ENCODE data around the gene ALKBH2.

The ALKBH2 gene

DNA sequence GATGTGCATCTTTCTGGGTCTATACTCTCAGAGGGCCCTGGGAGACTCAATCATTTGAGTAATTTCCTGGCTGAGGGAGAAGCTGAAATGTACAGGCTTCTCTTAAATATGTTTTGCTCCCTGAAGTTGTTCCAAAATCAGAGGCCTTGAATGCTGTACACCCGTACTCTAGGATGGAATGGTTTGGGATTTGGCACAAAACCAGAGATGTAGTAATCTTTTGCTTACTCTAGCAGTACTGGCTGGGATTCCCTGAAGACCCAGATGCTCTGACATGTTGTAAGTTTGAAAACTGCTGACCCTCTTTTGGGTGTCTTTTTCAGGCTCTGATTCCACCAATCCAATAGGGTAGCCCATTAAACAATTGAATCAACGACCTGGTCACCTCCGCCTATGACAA is 33.5 kb upstream of the ALKBH2 start:
- Histone ChIP-seq H3K4me1 (ENCODE audit: control insufficient read depth, insufficient read depth, low read length) (no peaks in the 10 kb centered on the region), H3K27me3 (ENCODE audit: control insufficient read depth, insufficient read depth, low read length) (no peaks in the 10 kb centered on the region), H3K27ac (ENCODE audit: low read depth, low read length) (no peak overlapping the region), H3K9me3 (ENCODE audit: control insufficient read depth, insufficient read depth, low read length) (no peaks in the 10 kb centered on the region), H3K36me3 (ENCODE audit: control insufficient read depth, insufficient read depth, low read length) (no peaks in the 10 kb centered on the region), H3K9ac (ENCODE audit: low read depth, low read length) (no peak overlapping the region), H3K4me3 (ENCODE audit: low read depth, low read length) (no peak overlapping the region)

GRCh38 chr12:109125791-109126190 is 32.5 kb upstream of the ALKBH2 start:
- Histone ChIP-seq H3K4me1 (ENCODE audit: control insufficient read depth, insufficient read depth, low read length) (no peaks in the 10 kb centered on the region), H3K36me3 (ENCODE audit: control insufficient read depth, insufficient read depth, low read length) (no peaks in the 10 kb centered on the region), H3K9ac (ENCODE audit: low read depth, low read length) (no peak overlapping the region), H3K4me3 (ENCODE audit: low read depth, low read length) (no peak overlapping the region), H3K27ac (ENCODE audit: low read depth, low read length) (no peak overlapping the region), H3K27me3 (ENCODE audit: control insufficient read depth, insufficient read depth, low read length) (no peaks in the 10 kb centered on the region), H3K9me3 (ENCODE audit: control insufficient read depth, insufficient read depth, low read length) (no peaks in the 10 kb centered on the region)

DNA sequence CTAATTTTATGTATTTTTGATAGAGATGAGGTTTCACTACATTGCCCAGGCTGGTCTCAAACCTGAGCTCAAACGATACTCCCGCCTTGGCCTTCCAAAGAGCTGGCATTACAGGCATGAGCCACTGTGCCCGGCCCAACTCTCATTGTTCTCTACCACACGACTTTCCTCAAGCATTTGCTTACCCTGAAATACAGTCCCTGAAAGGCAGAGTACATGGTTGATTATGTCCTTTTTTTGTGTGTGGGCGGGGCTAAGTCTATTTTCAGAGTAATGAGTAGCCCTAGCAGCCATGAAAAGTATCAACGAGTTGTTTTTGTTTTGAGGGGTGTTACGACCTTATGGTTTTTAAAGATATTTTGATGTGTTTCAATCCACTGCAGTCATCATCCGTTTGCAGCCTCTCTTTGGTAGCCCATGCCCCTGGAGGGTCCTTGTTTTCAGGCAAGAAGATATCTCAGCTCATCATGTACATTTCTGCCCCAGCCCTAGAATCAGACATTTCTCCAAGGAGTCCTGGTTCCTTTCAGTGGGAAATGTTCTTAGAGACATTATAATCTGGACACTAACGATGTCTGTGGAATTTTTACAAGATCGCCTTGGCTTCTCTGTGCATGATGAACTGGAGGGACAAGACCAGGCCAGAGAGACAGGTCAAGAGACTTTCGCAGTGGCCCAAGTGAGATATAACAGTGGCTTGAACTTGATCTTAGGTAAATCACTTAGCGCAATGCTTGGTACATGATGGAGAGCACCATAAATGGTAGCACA is 31.8 kb upstream of the ALKBH2 start:
- Histone ChIP-seq H3K9me3 (ENCODE audit: control insufficient read depth, insufficient read depth, low read length) (no peaks in the 10 kb centered on the region), H3K36me3 (ENCODE audit: control insufficient read depth, insufficient read depth, low read length) (no peaks in the 10 kb centered on the region), H3K4me3 (ENCODE audit: low read depth, low read length) (no peak overlapping the region), H3K27me3 (ENCODE audit: control insufficient read depth, insufficient read depth, low read length) (no peaks in the 10 kb centered on the region), H3K9ac (ENCODE audit: low read depth, low read length) (no peak overlapping the region), H3K27ac (ENCODE audit: low read depth, low read length) (no peak overlapping the region), H3K4me1 (ENCODE audit: control insufficient read depth, insufficient read depth, low read length) (no peaks in the 10 kb centered on the region)

DNA sequence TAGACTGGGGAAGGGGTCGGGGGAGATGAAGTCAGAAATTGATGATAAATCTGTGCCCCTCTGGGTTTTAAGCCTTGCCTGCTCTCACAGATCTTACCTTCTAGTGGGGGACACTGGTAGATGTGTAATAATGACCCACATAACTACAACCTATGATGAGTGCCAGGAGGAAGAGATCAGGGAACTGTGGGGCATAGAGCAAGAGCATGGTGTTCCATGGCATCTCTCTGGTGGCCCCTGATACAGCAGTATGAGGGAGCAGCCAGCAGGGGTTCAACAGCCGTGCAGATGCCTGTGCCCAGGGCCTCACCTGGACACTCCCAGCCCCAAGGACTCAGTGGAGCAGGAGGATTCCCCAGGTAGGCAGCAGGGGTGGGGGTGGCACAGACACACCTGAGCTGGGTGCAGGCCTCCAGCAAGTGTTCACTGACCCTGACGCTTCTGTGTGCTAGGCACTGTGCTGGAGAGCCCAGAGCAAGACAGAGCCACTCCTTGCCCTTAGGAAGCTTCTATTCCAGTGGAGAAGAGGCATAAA is 28.1 kb upstream of the ALKBH2 start:
- Histone ChIP-seq H3K4me3 (ENCODE audit: low read depth, low read length) (no peak overlapping the region), H3K27me3 (ENCODE audit: control insufficient read depth, insufficient read depth, low read length) (no peaks in the 10 kb centered on the region), H3K9ac (ENCODE audit: low read depth, low read length) (no peak overlapping the region), H3K4me1 (ENCODE audit: control insufficient read depth, insufficient read depth, low read length) (no peaks in the 10 kb centered on the region), H3K27ac (ENCODE audit: low read depth, low read length) (no peak overlapping the region), H3K36me3 (ENCODE audit: control insufficient read depth, insufficient read depth, low read length) (no peaks in the 10 kb centered on the region), H3K9me3 (ENCODE audit: control insufficient read depth, insufficient read depth, low read length) (no peaks in the 10 kb centered on the region)

DNA sequence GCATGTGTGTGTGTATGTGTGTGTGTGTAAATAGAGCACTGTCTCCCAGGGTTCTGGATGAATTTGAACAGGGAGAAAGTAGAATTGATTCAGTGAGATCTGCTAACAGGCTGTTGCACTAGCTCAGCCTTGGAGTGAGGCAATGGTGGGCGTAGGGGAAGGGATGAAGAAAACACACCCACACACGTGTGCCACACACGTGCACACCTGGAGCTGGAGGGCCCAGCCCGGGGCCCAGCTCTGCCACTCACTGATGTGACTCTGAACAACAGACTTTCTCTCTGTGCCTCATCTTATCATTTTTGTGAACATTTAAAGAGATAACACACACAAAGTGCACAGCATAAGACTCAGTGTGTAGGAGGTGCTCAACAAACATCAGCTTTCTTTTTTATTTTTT is 27.3 kb upstream of the ALKBH2 start:
- Histone ChIP-seq H3K9ac (ENCODE audit: low read depth, low read length) (no peak overlapping the region), H3K9me3 (ENCODE audit: control insufficient read depth, insufficient read depth, low read length) (no peaks in the 10 kb centered on the region), H3K4me1 (ENCODE audit: control insufficient read depth, insufficient read depth, low read length) (peaks cover 7% of the 10 kb centered on the region; the same call in 1 of the 2 replicates), H3K27ac (ENCODE audit: low read depth, low read length) (no peak overlapping the region), H3K4me3 (ENCODE audit: low read depth, low read length) (no peak overlapping the region), H3K36me3 (ENCODE audit: control insufficient read depth, insufficient read depth, low read length) (no peaks in the 10 kb centered on the region), H3K27me3 (ENCODE audit: control insufficient read depth, insufficient read depth, low read length) (no peaks in the 10 kb centered on the region)

- no peak overlapping the region for H3K27ac ChIP-seq (ENCODE audit: low read depth, low read length)
- no peak overlapping the region for H3K9ac ChIP-seq (ENCODE audit: low read depth, low read length)
- peaks cover 9% of the 10 kb centered on the region; the same call in 1 of the 2 replicates for H3K4me1 ChIP-seq (ENCODE audit: control insufficient read depth, insufficient read depth, low read length)
- no peaks in the 10 kb centered on the region for H3K27me3 ChIP-seq (ENCODE audit: control insufficient read depth, insufficient read depth, low read length)
- H3K9me3 ChIP-seq (ENCODE audit: control insufficient read depth, insufficient read depth, low read length) = no peaks in the 10 kb centered on the region
- H3K4me3 ChIP-seq (ENCODE audit: low read depth, low read length) = no peak overlapping the region
- no peaks in the 10 kb centered on the region for H3K36me3 ChIP-seq (ENCODE audit: control insufficient read depth, insufficient read depth, low read length)
Measured at GRCh38 chr12:109120095-109120494, 26.8 kb upstream of the ALKBH2 start.

DNA sequence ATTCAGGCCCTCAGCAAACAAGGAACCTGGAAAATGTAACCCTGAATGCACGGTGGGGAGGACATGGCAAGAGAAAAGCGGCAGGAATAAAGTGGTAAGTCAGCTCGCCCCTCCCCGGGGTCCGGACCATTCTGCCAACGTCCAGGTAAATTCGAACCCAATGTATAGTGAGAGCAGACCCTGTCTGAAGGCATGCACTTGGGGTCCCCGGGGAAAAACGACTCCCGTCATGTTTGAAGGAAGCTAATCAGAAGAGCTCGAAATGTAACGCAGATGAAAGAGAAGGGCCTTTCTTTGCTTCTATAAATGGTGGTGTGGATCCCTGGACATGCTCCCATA is 23.3 kb upstream of the ALKBH2 start:
- Histone ChIP-seq H3K36me3 (ENCODE audit: control insufficient read depth, insufficient read depth, low read length) (no peaks in the 10 kb centered on the region), H3K27me3 (ENCODE audit: control insufficient read depth, insufficient read depth, low read length) (no peaks in the 10 kb centered on the region), H3K4me3 (ENCODE audit: low read depth, low read length) (no peak overlapping the region), H3K9ac (ENCODE audit: low read depth, low read length) (no peak overlapping the region), H3K9me3 (ENCODE audit: control insufficient read depth, insufficient read depth, low read length) (no peaks in the 10 kb centered on the region), H3K27ac (ENCODE audit: low read depth, low read length) (no peak overlapping the region), H3K4me1 (ENCODE audit: control insufficient read depth, insufficient read depth, low read length) (peaks cover 11% of the 10 kb centered on the region; the same call in 1 of the 2 replicates)

- Histone ChIP-seq H3K27ac (ENCODE audit: low read depth, low read length) (peak within 1 kb of the TSS; percentile 21), H3K9me3 (ENCODE audit: control insufficient read depth, insufficient read depth, low read length) (no peaks in the 10 kb centered on the region), H3K27me3 (ENCODE audit: control insufficient read depth, insufficient read depth, low read length) (no peaks in the 10 kb centered on the region), H3K36me3 (ENCODE audit: control insufficient read depth, insufficient read depth, low read length) (no peaks in the 10 kb centered on the region), H3K4me3 (ENCODE audit: low read depth, low read length) (no peak within 1 kb of the TSS), H3K9ac (ENCODE audit: low read depth, low read length) (no peak within 1 kb of the TSS), H3K4me1 (ENCODE audit: control insufficient read depth, insufficient read depth, low read length) (peaks cover 14% of the 10 kb centered on the region; the same call in 1 of the 2 replicates)
Measured at GRCh38 chr12:109115758-109116610, 22.7 kb upstream of the ALKBH2 start, which contains the start of gene ACACB. ACACB (plus strand) TSS chr12:109116587; CDS start chr12:109139406, 22,819 bp downstream.

DNA sequence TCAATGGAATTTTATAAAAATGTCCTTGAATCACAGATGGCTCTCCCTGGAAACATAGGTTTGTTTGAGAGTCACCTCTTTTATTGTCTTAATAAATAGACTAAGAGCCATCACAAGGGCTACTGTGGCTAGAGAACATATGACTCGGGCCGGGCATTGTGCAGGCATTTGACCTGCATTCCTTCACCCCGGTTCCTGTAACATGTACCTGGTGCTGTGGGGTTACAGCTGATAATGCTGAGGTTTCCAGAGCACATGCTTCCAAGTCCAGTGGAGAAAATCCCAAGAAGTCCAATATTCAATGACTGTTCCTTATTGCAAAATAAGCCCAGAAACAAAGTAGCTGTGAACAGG is 22.1 kb upstream of the ALKBH2 start:
- H3K9ac ChIP-seq (ENCODE audit: low read depth, low read length) = no peak overlapping the region
- H3K27ac ChIP-seq (ENCODE audit: low read depth, low read length) = peak overlapping the region; percentile 1
- peaks cover 3% of the 10 kb centered on the region; the same call in 1 of the 2 replicates for H3K36me3 ChIP-seq (ENCODE audit: control insufficient read depth, insufficient read depth, low read length)
- H3K4me1 ChIP-seq (ENCODE audit: control insufficient read depth, insufficient read depth, low read length) = peaks cover 19% of the 10 kb centered on the region
- H3K4me3 ChIP-seq (ENCODE audit: low read depth, low read length) = no peak overlapping the region
- no peaks in the 10 kb centered on the region for H3K27me3 ChIP-seq (ENCODE audit: control insufficient read depth, insufficient read depth, low read length)
- no peaks in the 10 kb centered on the region for H3K9me3 ChIP-seq (ENCODE audit: control insufficient read depth, insufficient read depth, low read length)

DNA sequence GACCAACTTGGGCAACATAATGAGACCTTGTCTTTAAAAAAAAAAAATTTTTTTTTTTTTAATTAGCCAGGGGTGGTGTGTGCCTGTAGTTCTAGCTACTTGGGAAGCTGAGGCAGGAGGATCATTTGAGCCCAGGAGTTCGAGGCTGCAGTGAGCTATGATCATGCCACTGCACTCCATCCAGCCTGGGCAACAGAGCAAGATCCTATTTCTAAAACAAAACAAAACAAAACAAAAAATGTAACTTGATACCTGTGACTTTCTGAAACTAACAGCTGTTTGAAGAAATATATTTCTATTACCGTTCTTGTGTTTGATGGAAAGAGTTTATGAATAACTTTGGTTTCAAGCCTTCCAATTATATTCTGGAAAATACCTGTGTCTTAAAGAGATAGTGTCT is 21.4 kb upstream of the ALKBH2 start:
- no peak overlapping the region for H3K4me3 ChIP-seq (ENCODE audit: low read depth, low read length)
- H3K36me3 ChIP-seq (ENCODE audit: control insufficient read depth, insufficient read depth, low read length) = peaks cover 10% of the 10 kb centered on the region
- no peak overlapping the region for H3K9ac ChIP-seq (ENCODE audit: low read depth, low read length)
- peaks cover 22% of the 10 kb centered on the region for H3K4me1 ChIP-seq (ENCODE audit: control insufficient read depth, insufficient read depth, low read length)
- no peaks in the 10 kb centered on the region for H3K27me3 ChIP-seq (ENCODE audit: control insufficient read depth, insufficient read depth, low read length)
- no peaks in the 10 kb centered on the region for H3K9me3 ChIP-seq (ENCODE audit: control insufficient read depth, insufficient read depth, low read length)
- no peak overlapping the region for H3K27ac ChIP-seq (ENCODE audit: low read depth, low read length)

Measured in HUES48 (cell line).